Measurements from ENCODE around the gene GPR135. TPM values are rescaled to one million over a fixed set of nuclear protein-coding genes. Genes with fewer than 3 reads are reported as not detected.

Gene GPR135
- total RNA-seq, 2 donors from 2014 or later = 0.74 to 1.1 TPM

GRCh38 chr14:59427653-59428580 lies 37.3 kb downstream of the GPR135 start:
- H3K27ac Mint-ChIP-seq = no peak overlapping the region
- ATAC-seq (replicated peaks in 1 of 2) (peak in 1 of 2 donors; percentile 45), DNase-seq (no peak)
- H3K4me3 Mint-ChIP-seq = no peak overlapping the region
- no peaks in the 10 kb centered on the region for H3K4me1 Mint-ChIP-seq (ENCODE audit: low read depth)
- peaks cover 7% of the 10 kb centered on the region for H3K27me3 Mint-ChIP-seq (ENCODE audit: low read depth)
- no peaks in the 10 kb centered on the region for H3K36me3 Mint-ChIP-seq (ENCODE audit: insufficient read depth in 2 of 2)
- no peaks in the 10 kb centered on the region for H3K9me3 Mint-ChIP-seq

GRCh38 chr14:59425322-59425935 lies 39.8 kb downstream of the GPR135 start:
- H3K27me3 Mint-ChIP-seq (ENCODE audit: low read depth) = peaks cover 7% of the 10 kb centered on the region
- H3K36me3 Mint-ChIP-seq (ENCODE audit: insufficient read depth in 2 of 2) = no peaks in the 10 kb centered on the region
- no peak overlapping the region for H3K27ac Mint-ChIP-seq
- DNase-seq (no peak), ATAC-seq (replicated peaks in 1 of 2) (no peak)
- H3K9me3 Mint-ChIP-seq = no peaks in the 10 kb centered on the region
- no peaks in the 10 kb centered on the region for H3K4me1 Mint-ChIP-seq (ENCODE audit: low read depth)
- H3K4me3 Mint-ChIP-seq = no peak overlapping the region

GRCh38 chr14:59424341-59425071 lies 40.7 kb downstream of the GPR135 start:
- no peak overlapping the region for H3K4me3 Mint-ChIP-seq
- DNase-seq (no peak), ATAC-seq (replicated peaks in 1 of 2) (no peak)
- H3K36me3 Mint-ChIP-seq (ENCODE audit: insufficient read depth in 2 of 2) = no peaks in the 10 kb centered on the region
- peaks cover 7% of the 10 kb centered on the region for H3K27me3 Mint-ChIP-seq (ENCODE audit: low read depth)
- H3K27ac Mint-ChIP-seq = no peak overlapping the region
- no peaks in the 10 kb centered on the region for H3K4me1 Mint-ChIP-seq (ENCODE audit: low read depth)
- H3K9me3 Mint-ChIP-seq = no peaks in the 10 kb centered on the region

- no peak for ATAC-seq (replicated peaks in 1 of 2)
Observed at GRCh38 chr14:59422069-59422881, 42.9 kb downstream of the GPR135 start.

GRCh38 chr14:59419303-59419702 lies 45.9 kb downstream of the GPR135 start:
- DNase-seq (no peak), ATAC-seq (replicated peaks in 1 of 2) (no peak)
- Mint-ChIP-seq H3K4me3 (no peak overlapping the region), H3K27ac (no peak overlapping the region), H3K36me3 (ENCODE audit: insufficient read depth in 2 of 2) (no peaks in the 10 kb centered on the region), H3K27me3 (ENCODE audit: low read depth) (no peaks in the 10 kb centered on the region), H3K4me1 (ENCODE audit: low read depth) (no peaks in the 10 kb centered on the region), H3K9me3 (no peaks in the 10 kb centered on the region)

More at GRCh38 chr14:59422069-59422881, 42.9 kb downstream of the GPR135 start:
- Mint-ChIP-seq H3K27me3 (ENCODE audit: low read depth) (peaks cover 7% of the 10 kb centered on the region), H3K36me3 (ENCODE audit: insufficient read depth in 2 of 2) (no peaks in the 10 kb centered on the region), H3K9me3 (no peaks in the 10 kb centered on the region), H3K4me1 (ENCODE audit: low read depth) (no peaks in the 10 kb centered on the region), H3K27ac (no peak overlapping the region), H3K4me3 (no peak overlapping the region)
- DNase-seq = no peak

GRCh38 chr14:59417311-59417710 lies 47.9 kb downstream of the GPR135 start:
- H3K27me3 Mint-ChIP-seq (ENCODE audit: low read depth) = peaks cover under 1% of the 10 kb centered on the region
- H3K9me3 Mint-ChIP-seq = peaks cover 0 to 2% of the 10 kb centered on the region in 2 donors
- H3K4me3 Mint-ChIP-seq = no peak overlapping the region
- no peaks in the 10 kb centered on the region for H3K4me1 Mint-ChIP-seq (ENCODE audit: low read depth)
- no peak for ATAC-seq (replicated peaks in 1 of 2)
- no peak overlapping the region for H3K27ac Mint-ChIP-seq
- no peaks in the 10 kb centered on the region for H3K36me3 Mint-ChIP-seq (ENCODE audit: insufficient read depth in 2 of 2)
- DNase-seq = no peak

- ATAC-seq (replicated peaks in 1 of 2) = no peak
- Mint-ChIP-seq H3K27me3 (ENCODE audit: low read depth) (peaks cover 5% of the 10 kb centered on the region), H3K4me3 (no peak overlapping the region), H3K36me3 (ENCODE audit: insufficient read depth in 2 of 2) (no peaks in the 10 kb centered on the region), H3K9me3 (peaks cover 0 to 2% of the 10 kb centered on the region in 2 donors), H3K4me1 (ENCODE audit: low read depth) (no peaks in the 10 kb centered on the region), H3K27ac (no peak overlapping the region)
- DNase-seq = no peak
Observed at GRCh38 chr14:59415836-59416602, 49.2 kb downstream of the GPR135 start.

Other genes with a start within 250 kb of the GPR135 start
- 10 to 100 TPM in 1 of 2 donors, 1 to 10 TPM in 1; 8.6 to 10.9 TPM for gene L3HYPDH, start 19.0 kb upstream of the GPR135 start, total RNA-seq
- 10 to 100 TPM; 18.3 to 21.0 TPM for gene JKAMP, start 19.1 kb upstream of the GPR135 start, total RNA-seq
- gene CCDC175, start 111.4 kb upstream of the GPR135 start, total RNA-seq = not detected

Data from activated T-cell treated with anti-CD3 and anti-CD28 coated beads, Interleukin-2, amount 50 U/mL, for 72 hours (primary cell).